Gastrocnemius medialis (tissue), 4 donors: ENCODE data around the gene CACNA1G.

Experiments
- POLR2A ChIP-seq, 2 donors: fragments of 450-650 bp; IDR thresholded peaks; one replicate each; pipeline ENCODE4 v1.6.1; 2017; ENCODE audit warnings: antibody characterized with exemption in 2 of 2, mild to moderate bottlenecking in 2 of 2, moderate library complexity in 2 of 2
- TF ChIP-seq, protein P1 (sequence below), 5 experiments: fragments of 450-650 bp in 3 of 5; fragments of 200-600 bp in 2 of 5; sonication (generic) in 2 of 5; IDR thresholded peaks in 4 of 5; conservative IDR thresholded peaks in 1 of 5; 1 replicate in 4 of 5; 2 replicates in 1 of 5; pipeline ENCODE4 v1.5.1; 2016 to 2019; ENCODE audit warnings: antibody characterized with exemption in 5 of 5, mild to moderate bottlenecking in 3 of 5, moderate library complexity in 3 of 5

GRCh38 chr17:50631195-50631907 lies 70.8 kb downstream of the CACNA1G start:
- TF ChIP-seq POLR2A (IDR thresholded peaks at IDR 0.05), result no peak
- TF ChIP-seq, protein P1, sequence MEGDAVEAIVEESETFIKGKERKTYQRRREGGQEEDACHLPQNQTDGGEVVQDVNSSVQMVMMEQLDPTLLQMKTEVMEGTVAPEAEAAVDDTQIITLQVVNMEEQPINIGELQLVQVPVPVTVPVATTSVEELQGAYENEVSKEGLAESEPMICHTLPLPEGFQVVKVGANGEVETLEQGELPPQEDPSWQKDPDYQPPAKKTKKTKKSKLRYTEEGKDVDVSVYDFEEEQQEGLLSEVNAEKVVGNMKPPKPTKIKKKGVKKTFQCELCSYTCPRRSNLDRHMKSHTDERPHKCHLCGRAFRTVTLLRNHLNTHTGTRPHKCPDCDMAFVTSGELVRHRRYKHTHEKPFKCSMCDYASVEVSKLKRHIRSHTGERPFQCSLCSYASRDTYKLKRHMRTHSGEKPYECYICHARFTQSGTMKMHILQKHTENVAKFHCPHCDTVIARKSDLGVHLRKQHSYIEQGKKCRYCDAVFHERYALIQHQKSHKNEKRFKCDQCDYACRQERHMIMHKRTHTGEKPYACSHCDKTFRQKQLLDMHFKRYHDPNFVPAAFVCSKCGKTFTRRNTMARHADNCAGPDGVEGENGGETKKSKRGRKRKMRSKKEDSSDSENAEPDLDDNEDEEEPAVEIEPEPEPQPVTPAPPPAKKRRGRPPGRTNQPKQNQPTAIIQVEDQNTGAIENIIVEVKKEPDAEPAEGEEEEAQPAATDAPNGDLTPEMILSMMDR (IDR thresholded peaks at IDR 0.05 in 4 of 5, conservative IDR thresholded peaks at IDR 0.05 in 1 of 5), result no peak
